ENCODE results near the gene IFNW1. TPM values are rescaled to one million over a fixed set of nuclear protein-coding genes. Genes with fewer than 3 reads are reported as not detected.

IFNW1 gene
- total and polyA plus RNA-seq, 10 of the 15 experiments (the other 5 are each of a cell fraction or from before 2014, with no cell fraction given): 0.06 to 0.11 (median 0.09) TPM; not detected in 7

GRCh38 chr9:21137020-21137419 lies 4.6 kb downstream of the IFNW1 start:
- RAD21 ChIA-PET (ENCODE audit: unreplicated experiment): no interaction called here
- WGBS (ENCODE audit: insufficient coverage, insufficient replicate concordance, low lambda C conversion rate, missing lambda C conversion rate): 45% methylated on average over 1 of the region's 1 CpG
- in situ Hi-C loops (cut with MboI): no loop called here

More at GRCh38 chr9:21137020-21137419, 4.6 kb downstream of the IFNW1 start:
- H3K4me2 ChIP-seq (ENCODE audit: control insufficient read depth, insufficient read depth): no peak overlapping the region
- H3K79me2 ChIP-seq (ENCODE audit: control insufficient read depth, insufficient read depth, low read length): no peaks in the 10 kb centered on the region
- H3K9ac ChIP-seq (ENCODE audit: control insufficient read depth, insufficient read depth, low read length): no peak overlapping the region
- no peak overlapping the region for H3K4me3 ChIP-seq
- SMC1A ChIA-PET (ENCODE audit: uncharacterized antibody, unreplicated experiment): interaction anchor here (1.4 kb wide), 1 partner anchor 45 kb away, joined by 4 read pairs; no protein-coding TSS in a partner anchor
- TF ChIP-seq KLF5 (IDR thresholded peaks at IDR 0.05; ENCODE audit: partially characterized antibody): no peak
- no peak for TF ChIP-seq RB1 (IDR thresholded peaks at IDR 0.05; ENCODE audit: borderline replicate concordance)
- no peak for TF ChIP-seq POLR2A (IDR thresholded peaks at IDR 0.05; ENCODE audit: low read depth, low read length)
- TF ChIP-seq STAT1 (conservative IDR thresholded peaks at IDR 0.05): no peak
- no peak for TF ChIP-seq GABPA (IDR thresholded peaks at IDR 0.05; ENCODE audit: low read depth)
- no peak for TF ChIP-seq HDAC2 (IDR thresholded peaks at IDR 0.05)
- TF ChIP-seq, protein P1, sequence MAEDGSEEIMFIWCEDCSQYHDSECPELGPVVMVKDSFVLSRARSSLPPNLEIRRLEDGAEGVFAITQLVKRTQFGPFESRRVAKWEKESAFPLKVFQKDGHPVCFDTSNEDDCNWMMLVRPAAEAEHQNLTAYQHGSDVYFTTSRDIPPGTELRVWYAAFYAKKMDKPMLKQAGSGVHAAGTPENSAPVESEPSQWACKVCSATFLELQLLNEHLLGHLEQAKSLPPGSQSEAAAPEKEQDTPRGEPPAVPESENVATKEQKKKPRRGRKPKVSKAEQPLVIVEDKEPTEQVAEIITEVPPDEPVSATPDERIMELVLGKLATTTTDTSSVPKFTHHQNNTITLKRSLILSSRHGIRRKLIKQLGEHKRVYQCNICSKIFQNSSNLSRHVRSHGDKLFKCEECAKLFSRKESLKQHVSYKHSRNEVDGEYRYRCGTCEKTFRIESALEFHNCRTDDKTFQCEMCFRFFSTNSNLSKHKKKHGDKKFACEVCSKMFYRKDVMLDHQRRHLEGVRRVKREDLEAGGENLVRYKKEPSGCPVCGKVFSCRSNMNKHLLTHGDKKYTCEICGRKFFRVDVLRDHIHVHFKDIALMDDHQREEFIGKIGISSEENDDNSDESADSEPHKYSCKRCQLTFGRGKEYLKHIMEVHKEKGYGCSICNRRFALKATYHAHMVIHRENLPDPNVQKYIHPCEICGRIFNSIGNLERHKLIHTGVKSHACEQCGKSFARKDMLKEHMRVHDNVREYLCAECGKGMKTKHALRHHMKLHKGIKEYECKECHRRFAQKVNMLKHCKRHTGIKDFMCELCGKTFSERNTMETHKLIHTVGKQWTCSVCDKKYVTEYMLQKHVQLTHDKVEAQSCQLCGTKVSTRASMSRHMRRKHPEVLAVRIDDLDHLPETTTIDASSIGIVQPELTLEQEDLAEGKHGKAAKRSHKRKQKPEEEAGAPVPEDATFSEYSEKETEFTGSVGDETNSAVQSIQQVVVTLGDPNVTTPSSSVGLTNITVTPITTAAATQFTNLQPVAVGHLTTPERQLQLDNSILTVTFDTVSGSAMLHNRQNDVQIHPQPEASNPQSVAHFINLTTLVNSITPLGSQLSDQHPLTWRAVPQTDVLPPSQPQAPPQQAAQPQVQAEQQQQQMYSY (CRISPR knock-in tag; IDR thresholded peaks at IDR 0.05): no peak
- TF ChIP-seq JUNB (IDR thresholded peaks at IDR 0.05): no peak
- TF ChIP-seq EP300 (IDR thresholded peaks at IDR 0.05; ENCODE audit: borderline replicate concordance in 1 of 2, control insufficient read depth in 1 of 2, low read depth in 2 of 2, low read length in 2 of 2): no peak
- TF ChIP-seq TCF3 (IDR thresholded peaks at IDR 0.05; ENCODE audit: borderline replicate concordance, insufficient read depth, low read depth, low read length): no peak
- no peak for TF ChIP-seq POLR2AphosphoS5 (IDR thresholded peaks at IDR 0.05; ENCODE audit: low read length)
- TF ChIP-seq, protein P2, sequence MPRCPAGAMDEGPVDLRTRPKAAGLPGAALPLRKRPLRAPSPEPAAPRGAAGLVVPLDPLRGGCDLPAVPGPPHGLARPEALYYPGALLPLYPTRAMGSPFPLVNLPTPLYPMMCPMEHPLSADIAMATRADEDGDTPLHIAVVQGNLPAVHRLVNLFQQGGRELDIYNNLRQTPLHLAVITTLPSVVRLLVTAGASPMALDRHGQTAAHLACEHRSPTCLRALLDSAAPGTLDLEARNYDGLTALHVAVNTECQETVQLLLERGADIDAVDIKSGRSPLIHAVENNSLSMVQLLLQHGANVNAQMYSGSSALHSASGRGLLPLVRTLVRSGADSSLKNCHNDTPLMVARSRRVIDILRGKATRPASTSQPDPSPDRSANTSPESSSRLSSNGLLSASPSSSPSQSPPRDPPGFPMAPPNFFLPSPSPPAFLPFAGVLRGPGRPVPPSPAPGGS (IDR thresholded peaks at IDR 0.05; ENCODE audit: borderline replicate concordance, insufficient read depth, low read depth, low read length, poor library complexity, severe bottlenecking): no peak
- intact Hi-C loops (cut with micrococcal nuclease; ENCODE audit: unreplicated experiment): no loop called here
- BruUV-seq (replicated peaks): no TSS peak
- H3K27ac ChIP-seq (ENCODE audit: control insufficient read depth, insufficient read depth): no peak overlapping the region
- CTCF ChIA-PET: no interaction called here
- no peaks in the 10 kb centered on the region for H3K9me3 ChIP-seq (replicated peaks; ENCODE audit: control insufficient read depth, insufficient read depth, low read length)
- no peak for FAIRE-seq
- ATAC-seq: no peak
- no peak overlapping the region for H2AFZ ChIP-seq (ENCODE audit: control insufficient read depth, low read depth, low read length)
- H3K4me1 ChIP-seq (ENCODE audit: control insufficient read depth, insufficient read depth, low read length): peaks cover 6% of the 10 kb centered on the region
- H3K36me3 ChIP-seq (ENCODE audit: control insufficient read depth in 2 of 2, insufficient read depth in 2 of 2, low read length in 1 of 2): no peaks in the 10 kb centered on the region
- no peaks in the 10 kb centered on the region for H3K27me3 ChIP-seq (replicated peaks in 1 of 2; ENCODE audit: control insufficient read depth in 2 of 2, insufficient read depth in 2 of 2, low read length in 1 of 2)
- no peaks in the 10 kb centered on the region for H4K20me1 ChIP-seq (ENCODE audit: control insufficient read depth, insufficient read depth)
- POLR2A ChIA-PET: no interaction called here
- no peak for DNase-seq (ENCODE audit: low read depth, low spot score)

Measured in GM12878 (cell line).